Measurements from ENCODE around the gene COL20A1.

DNA sequence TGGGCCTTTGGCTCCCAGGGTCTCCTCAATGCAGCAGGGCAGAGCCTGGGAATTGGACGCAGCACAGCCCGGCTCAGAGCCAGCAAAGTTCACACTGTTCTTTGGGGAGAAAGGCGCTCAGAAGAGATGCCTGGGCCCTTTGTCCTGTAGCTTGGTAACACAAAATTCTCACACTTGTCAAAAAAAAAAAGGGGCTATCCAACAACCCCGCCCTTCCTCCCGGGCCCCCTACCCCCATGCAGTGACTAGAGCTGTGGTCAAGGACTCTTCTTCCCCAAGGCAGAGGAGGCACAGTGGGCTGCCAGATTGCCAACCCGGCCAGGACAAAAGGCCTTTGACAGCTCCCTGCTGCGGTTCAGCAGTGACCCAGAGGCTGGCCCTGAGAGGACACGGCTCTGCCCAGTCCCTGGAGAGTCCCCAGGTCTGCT lies 40.7 kb upstream of the COL20A1 start:
- TF ChIP-seq, protein P1, sequence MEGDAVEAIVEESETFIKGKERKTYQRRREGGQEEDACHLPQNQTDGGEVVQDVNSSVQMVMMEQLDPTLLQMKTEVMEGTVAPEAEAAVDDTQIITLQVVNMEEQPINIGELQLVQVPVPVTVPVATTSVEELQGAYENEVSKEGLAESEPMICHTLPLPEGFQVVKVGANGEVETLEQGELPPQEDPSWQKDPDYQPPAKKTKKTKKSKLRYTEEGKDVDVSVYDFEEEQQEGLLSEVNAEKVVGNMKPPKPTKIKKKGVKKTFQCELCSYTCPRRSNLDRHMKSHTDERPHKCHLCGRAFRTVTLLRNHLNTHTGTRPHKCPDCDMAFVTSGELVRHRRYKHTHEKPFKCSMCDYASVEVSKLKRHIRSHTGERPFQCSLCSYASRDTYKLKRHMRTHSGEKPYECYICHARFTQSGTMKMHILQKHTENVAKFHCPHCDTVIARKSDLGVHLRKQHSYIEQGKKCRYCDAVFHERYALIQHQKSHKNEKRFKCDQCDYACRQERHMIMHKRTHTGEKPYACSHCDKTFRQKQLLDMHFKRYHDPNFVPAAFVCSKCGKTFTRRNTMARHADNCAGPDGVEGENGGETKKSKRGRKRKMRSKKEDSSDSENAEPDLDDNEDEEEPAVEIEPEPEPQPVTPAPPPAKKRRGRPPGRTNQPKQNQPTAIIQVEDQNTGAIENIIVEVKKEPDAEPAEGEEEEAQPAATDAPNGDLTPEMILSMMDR (IDR thresholded peaks at IDR 0.05), result no peak
- TF ChIP-seq POLR2A (IDR thresholded peaks at IDR 0.05) (no peak), POLR2AphosphoS5 (IDR thresholded peaks at IDR 0.05) (no peak)

All from prostate gland (tissue), 2 donors.